ENCODE measurements around the gene MTA1. TPM values are rescaled to one million over a fixed set of nuclear protein-coding genes. Genes with fewer than 3 reads are reported as not detected.

MTA1 gene
- total RNA-seq, 1 donor from 2014 or later: 192 TPM

- no peak for DNase-seq
Observed at GRCh38 chr14:105450864-105451720, 31.5 kb downstream of the MTA1 start.

GRCh38 chr14:105452963-105453362 lies 33.3 kb downstream of the MTA1 start:
- Histone ChIP-seq H3K9me3 (replicated peaks) (no peaks in the 10 kb centered on the region), H3K4me3 (no peak overlapping the region), H3K4me1 (peaks cover 32% of the 10 kb centered on the region), H3K27me3 (ENCODE audit: low read depth) (no peaks in the 10 kb centered on the region), H3K36me3 (peaks cover 72% of the 10 kb centered on the region), H3K27ac (replicated peaks) (no peak overlapping the region)
- intact Hi-C loops (cut with micrococcal nuclease): no loop called here
- DNase-seq: no peak
- no peak for TF ChIP-seq CTCF (IDR thresholded peaks at IDR 0.05; ENCODE audit: borderline replicate concordance)

More at GRCh38 chr14:105450864-105451720, 31.5 kb downstream of the MTA1 start:
- H3K4me3 ChIP-seq: no peak overlapping the region
- no peak for TF ChIP-seq CTCF (IDR thresholded peaks at IDR 0.05; ENCODE audit: borderline replicate concordance)
- peaks cover 34% of the 10 kb centered on the region for H3K4me1 ChIP-seq
- no peak overlapping the region for H3K27ac ChIP-seq (replicated peaks)
- intact Hi-C loops (cut with micrococcal nuclease): no loop called here
- H3K27me3 ChIP-seq (ENCODE audit: low read depth): no peaks in the 10 kb centered on the region
- H3K9me3 ChIP-seq (replicated peaks): no peaks in the 10 kb centered on the region
- peaks cover 58% of the 10 kb centered on the region for H3K36me3 ChIP-seq

- DNase-seq: no peak
- no peak for TF ChIP-seq CTCF (IDR thresholded peaks at IDR 0.05; ENCODE audit: borderline replicate concordance)
- intact Hi-C loops (cut with micrococcal nuclease): no loop called here
- H3K27ac ChIP-seq (replicated peaks): no peak overlapping the region
- peaks cover 72% of the 10 kb centered on the region for H3K36me3 ChIP-seq
- H3K4me1 ChIP-seq: peaks cover 23% of the 10 kb centered on the region
- no peak overlapping the region for H3K4me3 ChIP-seq
- H3K27me3 ChIP-seq (ENCODE audit: low read depth): no peaks in the 10 kb centered on the region
- H3K9me3 ChIP-seq (replicated peaks): no peaks in the 10 kb centered on the region
Observed at GRCh38 chr14:105453847-105454246, 34.2 kb downstream of the MTA1 start.

- peaks cover 67% of the 10 kb centered on the region for H3K36me3 ChIP-seq
- intact Hi-C loops (cut with micrococcal nuclease): no loop called here
- no peak overlapping the region for H3K27ac ChIP-seq (replicated peaks)
- no peaks in the 10 kb centered on the region for H3K9me3 ChIP-seq (replicated peaks)
- H3K4me1 ChIP-seq: peaks cover 10% of the 10 kb centered on the region
- no peak overlapping the region for H3K4me3 ChIP-seq
- H3K27me3 ChIP-seq (ENCODE audit: low read depth): no peaks in the 10 kb centered on the region
- no peak for DNase-seq
- TF ChIP-seq CTCF (IDR thresholded peaks at IDR 0.05; ENCODE audit: borderline replicate concordance): no peak
Observed at GRCh38 chr14:105455086-105455640, 35.5 kb downstream of the MTA1 start.

GRCh38 chr14:105455766-105456660 lies 36.4 kb downstream of the MTA1 start:
- Histone ChIP-seq H3K36me3 (peaks cover 69% of the 10 kb centered on the region), H3K4me3 (no peak overlapping the region), H3K4me1 (peaks cover 8% of the 10 kb centered on the region), H3K27ac (replicated peaks) (no peak overlapping the region), H3K9me3 (replicated peaks) (no peaks in the 10 kb centered on the region), H3K27me3 (ENCODE audit: low read depth) (no peaks in the 10 kb centered on the region)
- DNase-seq: no peak
- intact Hi-C loops (cut with micrococcal nuclease): no loop called here
- no peak for TF ChIP-seq CTCF (IDR thresholded peaks at IDR 0.05; ENCODE audit: borderline replicate concordance)

All from left ventricle myocardium inferior (tissue), 1 donor.